Left lobe of liver (tissue), 2 donors: ENCODE data around the gene SRGAP3. TPM values are rescaled to one million over a fixed set of nuclear protein-coding genes. Genes with fewer than 3 reads are reported as not detected.

ENCODE experiments used
- ATAC-seq: fragments of 200-7000 bp; cut with Tn5 transposase; one replicate; pipeline ENCODE4 v1.9.1; 2020; ENCODE audit warnings: mild to moderate bottlenecking, moderate library complexity
- DNase-seq: peaks from one replicate; pipeline ENCODE4 v3.0.0-alpha.2; 2020; ENCODE audit warnings: low spot score
- total RNA-seq: library from RNA; stranded (reverse); gene quantifications from one replicate; pipeline ENCODE4 v1.2.1, GENCODE V29; 2021
- donor health status: DM: no; HTN: no; CAD: no; lungs with moderate emphysema.
- donor health status: DM: no; HTN: yes; CAD: no.

The SRGAP3 gene
- total RNA-seq, 1 donor from 2014 or later, result 2.8 TPM

DNA sequence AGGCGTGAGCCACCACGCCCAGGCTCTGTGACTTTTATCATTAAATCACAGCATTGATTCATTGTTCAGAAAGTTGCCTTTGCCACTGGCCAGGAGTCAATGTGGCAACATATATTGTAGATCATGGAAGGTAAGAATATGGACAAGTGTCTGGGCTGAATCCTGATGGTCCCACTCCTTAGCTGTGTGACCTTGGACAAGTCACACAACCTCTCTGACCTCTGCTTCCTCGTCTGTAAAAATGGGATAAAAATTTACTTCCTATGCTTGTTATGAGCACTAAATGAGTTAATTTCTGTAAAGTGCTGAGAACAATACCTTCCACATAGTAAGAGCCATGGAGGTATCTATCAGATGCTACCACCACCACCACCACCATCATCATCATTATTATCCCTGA is 182.7 kb downstream of the SRGAP3 start:
- no peak for DNase-seq

DNA sequence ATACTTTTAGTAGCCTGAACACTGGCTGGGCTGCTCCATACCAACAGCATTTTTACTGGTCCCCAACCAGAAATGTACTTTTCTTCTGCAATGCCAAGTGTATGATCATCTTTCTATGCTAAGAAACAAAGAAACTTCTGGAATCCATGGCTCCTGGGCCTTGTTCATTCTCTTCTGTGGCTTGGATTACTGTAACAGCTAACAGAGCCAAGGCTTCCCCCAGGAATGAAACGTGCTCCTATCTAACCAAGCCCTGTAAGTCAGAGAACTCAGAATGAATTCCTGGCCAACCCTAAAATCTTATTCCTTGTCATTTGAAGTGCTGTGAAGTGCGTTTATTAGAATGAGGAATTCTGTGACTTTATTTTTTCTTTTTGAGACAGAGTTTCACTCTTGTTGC is 183.3 kb downstream of the SRGAP3 start:
- ATAC-seq (no peak), DNase-seq (no peak)

More for the DNA sequence above, 182.7 kb downstream of the SRGAP3 start:
- no peak for ATAC-seq

DNA sequence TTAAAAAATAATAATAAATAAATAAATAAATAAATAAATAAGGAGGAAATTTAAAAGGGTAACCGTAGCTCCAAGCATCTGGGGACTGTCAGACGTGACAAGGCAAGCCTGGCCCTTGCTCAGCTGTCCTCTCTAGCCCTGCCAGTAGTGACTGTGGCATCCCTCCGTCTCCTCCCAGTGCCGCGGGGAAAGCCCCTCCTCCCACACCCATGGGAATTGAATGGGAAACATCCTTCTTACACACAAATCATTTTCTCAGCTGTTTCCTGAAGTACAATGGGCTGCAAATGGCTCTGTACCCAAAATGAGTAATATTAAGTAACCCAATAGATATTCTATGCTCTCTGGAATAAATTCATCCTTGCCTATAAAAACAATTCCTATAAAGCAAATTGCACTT is 184.6 kb downstream of the SRGAP3 start:
- no peak for ATAC-seq
- no peak for DNase-seq

DNA sequence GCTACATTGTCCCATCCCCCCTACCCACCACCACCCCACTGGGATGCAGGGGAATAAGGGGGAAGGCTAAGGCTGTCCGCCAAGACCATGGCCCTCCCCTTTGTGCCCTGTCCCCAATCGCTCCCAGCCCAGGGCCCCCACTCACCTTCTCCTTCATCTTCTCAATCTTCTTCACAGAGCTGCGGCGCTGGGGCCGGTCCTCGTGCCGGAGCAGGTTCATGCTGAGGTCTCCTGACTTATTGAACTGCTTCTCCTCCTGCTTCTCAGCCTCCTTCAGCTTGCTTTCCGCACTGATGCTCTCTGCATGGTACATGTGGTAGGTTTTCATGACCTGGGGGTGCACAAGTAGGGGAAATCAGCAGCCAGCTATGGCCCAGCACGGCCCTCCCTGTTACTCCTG is 185.2 kb downstream of the SRGAP3 start:
- no peak for DNase-seq

DNA sequence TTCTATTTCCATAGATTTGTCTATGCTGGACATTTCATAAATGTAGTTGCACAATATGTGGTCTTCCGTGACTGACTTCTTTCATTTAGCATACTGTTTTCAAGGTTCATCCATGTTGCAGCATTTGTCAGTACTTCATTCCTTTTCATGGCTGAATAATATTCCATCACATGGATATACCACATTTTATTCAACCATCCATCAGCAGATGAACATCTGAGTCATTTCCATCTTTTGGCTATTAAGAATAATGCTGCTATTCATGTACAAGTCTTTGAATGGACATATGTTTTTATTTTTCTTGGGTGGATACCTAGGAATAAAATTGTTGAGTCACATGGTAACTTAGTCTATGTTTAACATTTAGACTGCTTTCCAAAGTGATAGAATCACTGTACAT is 186.9 kb downstream of the SRGAP3 start:
- ATAC-seq, result no peak

More for the DNA sequence above, 185.2 kb downstream of the SRGAP3 start:
- ATAC-seq, result no peak

DNA sequence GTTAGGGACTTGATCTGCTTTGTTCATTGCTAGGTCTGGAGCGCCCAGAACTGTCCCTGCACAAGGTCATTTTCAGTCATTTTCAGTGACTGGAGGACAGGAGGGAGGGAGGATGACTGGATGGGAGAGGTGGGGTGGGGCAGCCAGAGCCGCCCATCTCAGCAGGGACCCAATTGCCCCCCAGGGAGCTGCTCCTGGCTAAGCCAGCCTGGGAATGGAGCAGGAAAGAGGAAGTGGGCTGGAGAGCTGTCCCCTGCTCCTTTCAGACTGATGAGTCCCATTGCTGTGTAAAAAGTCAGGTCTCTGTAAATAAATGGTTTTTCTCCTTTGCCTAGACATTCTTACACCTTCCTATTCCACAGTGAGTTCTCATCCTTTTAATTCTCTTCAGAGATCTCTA is 187.8 kb downstream of the SRGAP3 start:
- DNase-seq (no peak), ATAC-seq (no peak)

More for the DNA sequence above, 186.9 kb downstream of the SRGAP3 start:
- no peak for DNase-seq

DNA sequence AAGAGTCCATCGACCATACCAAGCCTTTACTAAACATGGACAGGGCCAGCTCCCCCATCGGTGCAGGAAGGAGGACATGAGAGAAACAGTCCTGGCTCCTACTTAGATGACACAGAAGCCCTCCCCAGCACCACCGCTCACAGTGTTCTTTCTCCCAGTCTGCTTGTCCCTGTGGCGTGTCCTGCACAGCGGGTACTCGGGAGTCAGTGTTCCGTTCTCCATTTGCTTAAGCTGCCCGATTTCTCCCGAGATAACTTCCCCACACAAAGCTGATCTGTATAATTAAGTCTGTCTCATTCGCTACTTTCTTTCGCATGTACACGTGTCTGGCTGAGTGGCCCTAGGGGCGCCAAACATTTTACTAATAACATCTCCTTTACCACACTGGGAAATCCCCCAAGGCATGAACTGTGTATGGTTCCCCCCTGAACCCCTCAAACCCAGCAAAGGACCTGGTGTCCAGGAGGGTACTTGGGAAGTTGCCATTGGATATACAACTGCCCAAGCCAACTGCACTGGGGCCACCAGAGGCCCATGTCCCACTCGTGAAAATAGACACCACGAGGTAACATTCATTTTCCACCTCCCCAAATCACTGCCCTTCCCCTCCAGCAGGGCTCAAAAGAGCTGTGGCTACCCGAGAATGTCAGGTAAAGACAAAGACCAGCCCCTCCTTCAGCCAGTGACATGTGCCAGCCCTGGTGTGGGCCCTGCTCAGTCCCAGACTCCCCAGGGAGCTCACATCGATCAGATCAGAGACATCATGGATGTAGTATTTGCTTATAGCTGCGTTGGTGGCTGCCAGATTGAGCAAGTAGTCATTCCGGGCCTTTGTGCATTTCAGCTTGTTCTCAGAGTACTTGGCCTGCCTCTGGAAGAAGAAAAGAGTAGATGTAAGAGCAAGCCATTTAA is 189.7 kb downstream of the SRGAP3 start:
- ATAC-seq (no peak), DNase-seq (no peak)

DNA sequence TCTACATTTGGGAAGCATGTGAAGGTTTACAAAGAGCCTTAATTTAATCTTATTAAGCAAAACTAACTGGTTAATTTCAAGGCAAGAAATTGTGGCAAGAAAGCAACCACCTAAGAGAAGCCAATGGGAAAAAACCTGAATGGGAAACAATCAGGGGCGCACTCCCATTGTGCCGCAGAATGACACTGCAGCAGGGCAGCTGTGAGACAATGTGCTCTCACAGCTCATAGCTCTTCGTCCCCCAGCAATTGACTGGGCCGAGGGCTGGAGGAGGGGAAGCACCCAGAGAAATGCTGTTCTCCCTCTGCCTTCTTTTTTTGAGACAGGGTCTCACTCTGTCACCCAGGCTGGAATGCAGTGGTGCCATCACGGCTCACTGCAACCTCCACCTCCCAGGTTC is 192.9 kb downstream of the SRGAP3 start:
- DNase-seq (no peak), ATAC-seq (no peak)

DNA sequence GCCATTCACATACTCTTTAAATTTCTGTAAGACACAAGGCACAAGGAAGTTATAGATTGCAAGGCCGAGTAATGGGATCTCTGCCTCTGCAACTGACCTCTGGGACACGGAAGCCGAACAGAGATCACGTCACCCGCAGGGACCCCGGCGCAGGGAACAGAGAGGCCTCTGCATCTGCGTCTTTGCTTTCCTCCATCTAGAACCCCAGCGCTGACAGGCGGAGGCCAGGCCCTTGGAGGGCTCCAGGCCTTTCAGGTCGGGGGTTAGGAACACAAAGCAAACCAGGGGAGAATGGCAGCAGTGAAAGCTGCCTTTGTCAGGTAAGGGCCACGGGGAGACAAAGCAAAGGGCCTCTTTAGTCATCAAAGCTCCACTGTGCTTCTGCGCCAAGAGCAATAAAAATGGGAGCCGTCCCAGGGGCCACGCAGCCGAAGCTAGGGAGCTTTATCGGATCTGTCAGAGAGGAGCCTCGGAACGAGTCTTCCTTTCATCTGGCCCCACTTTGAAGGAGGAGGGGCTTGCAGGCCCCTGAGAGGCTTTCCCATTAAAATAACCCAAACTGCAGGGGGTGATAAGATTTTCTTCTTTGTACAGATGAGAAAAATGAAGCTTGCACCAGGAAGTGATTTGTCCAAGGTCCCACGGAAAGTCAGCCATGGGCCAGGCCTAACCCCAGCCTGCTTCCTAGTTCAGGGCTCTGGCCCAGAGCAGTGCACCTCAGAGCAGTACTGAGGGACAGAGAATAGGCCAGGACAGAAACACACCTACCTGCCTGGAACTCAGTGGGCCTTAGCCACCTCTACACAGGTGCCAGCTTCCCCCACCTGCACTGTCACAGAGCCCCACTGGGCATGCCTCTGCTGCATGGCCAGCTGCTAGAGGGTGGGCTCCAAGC is 201.7 kb downstream of the SRGAP3 start:
- ATAC-seq, result no peak

DNA sequence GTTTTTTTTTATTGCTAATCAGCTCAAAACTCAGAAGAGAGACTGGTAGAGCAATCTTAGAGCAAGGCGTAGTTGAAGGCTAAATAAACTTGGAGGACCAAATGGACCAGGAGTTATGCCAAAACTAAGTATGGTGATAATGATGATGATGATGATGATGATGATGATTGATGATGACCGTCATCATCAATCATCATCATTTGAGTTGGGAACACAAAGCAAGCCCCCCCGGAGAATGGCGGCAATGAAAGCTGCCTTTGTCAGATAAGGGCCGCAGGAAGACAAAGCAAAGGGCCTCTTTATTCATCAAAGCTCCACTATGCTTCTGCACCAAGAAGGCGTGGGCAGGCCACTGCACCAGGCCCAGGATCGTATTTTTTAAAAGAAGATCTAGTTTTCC is 204.1 kb downstream of the SRGAP3 start:
- DNase-seq (no peak), ATAC-seq (no peak)

More for the DNA sequence above, 201.7 kb downstream of the SRGAP3 start:
- no peak for DNase-seq

DNA sequence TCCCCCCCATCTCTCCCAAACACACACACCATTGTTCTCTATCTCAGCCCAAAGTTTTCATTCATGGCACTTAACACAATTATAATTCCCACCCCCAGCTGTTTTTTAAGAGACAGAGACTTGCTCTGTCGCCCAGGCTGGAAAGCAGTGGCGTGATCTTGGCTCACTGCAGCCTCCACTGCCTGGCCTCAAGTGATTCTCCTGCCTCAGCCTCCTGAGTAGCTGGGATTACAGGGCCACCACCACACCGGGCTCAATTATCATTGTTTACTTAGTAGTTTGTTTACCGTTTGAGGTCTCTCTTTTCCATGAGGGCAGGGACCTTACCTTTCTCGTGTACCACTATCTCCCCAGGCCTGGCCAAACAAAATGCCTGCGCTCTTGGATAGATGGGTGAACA is 206.4 kb downstream of the SRGAP3 start:
- no peak for ATAC-seq
- no peak for DNase-seq

DNA sequence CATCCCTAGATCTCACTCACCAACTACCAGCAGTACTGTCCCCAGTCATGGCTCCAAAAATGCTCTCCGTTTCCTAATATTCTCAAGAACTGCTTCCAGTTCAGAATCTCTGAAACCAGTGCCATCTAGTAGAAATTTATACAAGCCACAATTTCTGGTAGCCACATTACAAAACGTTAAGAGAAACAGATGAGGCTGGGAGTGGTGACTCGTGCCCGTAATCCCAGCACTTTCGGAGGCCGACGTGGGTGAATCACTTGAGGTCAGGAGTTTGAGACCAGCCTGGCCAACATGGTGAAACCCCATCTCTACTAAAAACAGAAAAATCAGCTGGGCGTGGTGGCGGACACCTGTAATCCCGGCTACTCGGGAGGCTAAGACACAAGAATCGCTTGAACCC is 207.8 kb downstream of the SRGAP3 start:
- ATAC-seq (no peak), DNase-seq (no peak)

DNA sequence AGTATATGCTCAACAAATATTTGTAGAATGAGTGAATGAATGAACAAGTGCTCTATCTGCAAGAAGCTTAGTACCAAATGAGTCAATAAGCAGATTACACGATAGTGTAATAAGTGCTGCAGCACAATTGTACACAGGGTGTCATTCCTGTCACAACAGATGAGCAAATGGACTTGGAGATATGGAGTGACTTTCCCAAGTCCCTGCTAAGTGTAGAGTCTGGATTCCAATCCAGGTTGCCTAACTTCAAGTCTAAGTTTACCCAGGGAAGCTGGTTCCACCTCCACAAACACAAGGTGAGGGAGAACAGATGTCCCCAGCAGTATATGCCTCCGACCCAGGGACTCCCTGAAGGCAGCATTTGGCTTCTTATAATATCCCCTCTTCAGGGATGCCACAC is 208.4 kb downstream of the SRGAP3 start:
- no peak for ATAC-seq
- no peak for DNase-seq

DNA sequence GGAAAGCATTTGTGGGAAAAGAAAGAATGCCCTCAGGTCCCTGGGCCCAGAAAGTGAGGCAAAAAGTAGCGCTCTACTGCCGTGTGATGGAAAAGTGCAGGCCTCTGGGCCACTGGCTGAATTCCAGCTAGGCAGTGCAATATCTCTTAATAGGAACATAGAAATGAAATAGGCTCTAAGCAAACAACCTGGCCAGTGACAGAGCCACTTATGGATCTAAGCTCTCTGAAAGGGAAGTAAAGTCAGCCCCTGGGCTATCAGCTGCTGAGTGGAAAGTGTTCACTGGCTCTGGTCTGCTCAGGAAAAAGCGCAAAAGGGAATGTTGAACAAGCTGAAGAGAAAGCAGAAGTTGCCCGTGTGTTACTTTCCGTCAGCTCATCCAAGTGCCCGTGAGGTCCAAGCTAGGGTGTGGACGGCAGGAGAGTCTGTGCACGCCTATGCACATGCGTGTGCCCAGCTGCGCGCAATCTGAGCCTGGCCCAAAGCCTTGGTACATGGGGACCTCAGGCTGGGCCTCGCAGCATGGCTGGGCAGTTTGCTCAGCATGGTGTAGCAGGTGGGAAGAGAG is 212.2 kb downstream of the SRGAP3 start:
- DNase-seq, result no peak
- ATAC-seq, result no peak

DNA sequence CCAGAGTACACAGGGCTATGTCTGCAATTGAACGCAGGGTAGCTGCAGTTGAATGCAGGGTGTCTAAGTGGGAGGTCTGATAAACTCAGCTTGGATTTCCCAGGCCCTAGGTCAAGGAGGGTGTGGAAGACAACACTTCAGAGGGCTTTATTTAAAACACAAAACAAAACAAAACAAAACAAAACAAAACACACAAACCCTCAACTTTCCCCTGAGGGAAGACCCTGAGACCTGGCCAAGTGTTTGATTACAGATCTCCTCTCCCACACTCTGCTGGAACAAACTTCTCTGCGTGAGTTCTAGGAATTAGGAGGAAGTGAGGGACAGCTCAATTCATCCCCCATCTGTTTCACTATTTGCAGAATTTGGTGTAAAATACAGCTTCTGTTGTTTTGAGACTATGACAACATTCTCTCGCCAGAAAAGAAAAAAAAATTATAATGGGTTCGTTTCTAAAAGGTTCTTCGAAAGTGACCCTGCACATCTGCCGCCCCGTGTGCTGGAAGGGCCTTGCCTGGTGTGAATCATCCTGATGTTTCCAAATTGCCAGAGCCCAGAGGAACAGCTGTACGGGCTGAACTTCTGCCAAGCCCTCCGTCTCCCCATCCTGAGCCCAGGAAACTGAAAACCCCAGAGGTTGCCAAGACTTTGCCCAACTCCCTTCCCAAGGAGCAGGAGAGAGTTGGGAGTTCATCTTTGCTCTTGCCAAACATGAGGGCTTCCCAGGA is 212.9 kb downstream of the SRGAP3 start:
- no peak for DNase-seq
- no peak for ATAC-seq

DNA sequence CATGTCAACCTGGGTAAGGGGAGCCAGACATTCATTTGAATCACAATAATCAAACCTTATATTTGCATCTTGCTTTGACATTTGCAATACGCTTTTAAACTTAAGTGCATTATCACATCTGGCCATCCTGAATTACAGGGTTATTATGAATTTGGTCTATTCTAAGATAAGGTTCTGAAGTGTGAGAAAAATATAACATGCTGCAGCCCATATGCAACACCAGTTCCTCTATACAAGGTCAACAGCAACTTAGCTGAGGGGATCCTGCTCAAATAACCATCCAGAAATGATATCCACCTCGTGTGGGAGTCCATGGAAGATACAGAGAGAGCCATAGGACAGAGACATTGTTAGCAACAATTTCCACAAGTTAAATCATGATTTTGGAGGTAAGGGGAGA is 213.5 kb downstream of the SRGAP3 start:
- ATAC-seq, result no peak
- DNase-seq, result no peak

DNA sequence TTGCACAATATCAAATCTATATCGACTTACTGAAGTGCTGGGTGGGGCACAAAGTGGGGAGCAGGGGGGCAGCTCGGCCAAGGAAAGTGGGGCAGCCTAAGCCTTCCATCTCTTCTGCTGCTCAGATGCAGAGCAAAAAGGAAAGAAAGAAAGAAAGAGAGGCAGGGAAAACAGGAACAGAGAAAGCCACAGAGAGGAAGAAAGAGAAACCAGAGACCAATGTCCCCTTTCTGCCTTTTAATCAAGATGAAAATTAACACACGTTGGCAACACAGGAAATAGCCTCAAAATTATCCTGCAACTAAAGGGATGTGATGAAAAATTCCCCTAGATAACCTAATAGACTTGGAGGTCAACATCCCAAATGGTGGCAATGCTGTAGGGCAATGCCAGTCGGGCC is 214.0 kb downstream of the SRGAP3 start:
- DNase-seq (no peak), ATAC-seq (no peak)

DNA sequence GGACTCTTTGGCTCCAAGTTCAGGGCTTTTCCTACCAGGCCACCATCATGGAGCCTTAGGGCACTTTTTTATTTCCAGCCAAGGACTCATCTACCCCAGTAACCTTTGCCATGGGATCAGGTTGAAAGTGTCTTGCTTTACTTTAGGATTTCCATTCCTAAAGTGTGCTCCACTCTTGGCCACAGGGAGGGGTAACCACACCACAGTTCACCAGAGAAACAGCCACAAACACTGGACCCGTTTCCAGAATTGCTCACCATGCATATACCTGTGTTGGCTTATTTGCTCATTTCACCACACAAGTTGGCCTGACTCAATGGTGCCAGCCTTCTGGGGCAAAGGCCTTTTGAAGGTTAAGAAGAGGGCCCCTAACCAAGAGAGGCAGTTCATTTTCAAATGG is 215.6 kb downstream of the SRGAP3 start:
- no peak for ATAC-seq
- no peak for DNase-seq

DNA sequence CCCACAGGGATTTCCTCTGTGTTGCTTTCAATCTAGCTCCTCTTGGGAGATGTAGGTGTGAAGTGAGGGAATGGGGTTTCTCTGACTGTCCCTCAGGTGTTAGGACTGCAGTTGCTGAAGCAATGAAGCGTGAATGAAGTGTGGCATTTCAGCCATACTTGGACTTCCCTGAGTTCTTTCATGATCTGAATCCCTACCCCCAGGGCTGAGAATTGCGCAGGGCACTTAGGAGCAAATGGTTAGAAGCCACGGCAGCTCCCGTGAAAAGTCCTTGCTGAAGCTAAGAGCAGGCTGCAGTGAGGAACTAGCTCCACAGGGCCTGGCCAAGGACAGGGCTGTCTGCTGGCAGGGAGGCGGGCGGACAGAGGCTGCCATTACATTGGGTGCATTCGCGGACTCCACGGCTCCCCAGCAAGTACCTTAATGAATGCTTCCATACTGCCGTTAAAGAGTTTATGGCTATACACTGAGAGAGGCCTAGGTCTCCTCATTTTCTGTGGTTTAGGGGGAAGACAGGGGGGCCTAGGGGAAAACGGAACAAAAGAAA is 217.1 kb downstream of the SRGAP3 start:
- no peak for DNase-seq
- no peak for ATAC-seq

DNA sequence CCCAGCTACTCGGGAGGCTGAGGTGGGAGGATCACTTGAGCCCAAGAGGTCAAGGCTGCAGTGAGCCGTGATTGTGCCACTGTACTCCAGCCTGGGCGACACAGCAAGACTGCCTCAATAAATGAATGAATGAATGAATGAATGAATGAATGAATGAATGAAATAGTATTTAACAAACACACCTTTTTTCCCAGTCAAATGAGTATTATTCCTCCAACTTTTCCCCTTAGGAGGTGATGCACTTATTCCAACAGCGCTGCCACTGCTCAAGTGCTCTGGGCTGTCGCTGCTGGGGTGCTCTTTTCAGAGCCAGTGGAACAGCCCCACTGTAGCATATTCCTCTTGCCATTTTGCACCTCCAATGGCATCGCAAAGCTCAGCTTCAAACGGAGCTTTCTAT is 219.4 kb downstream of the SRGAP3 start:
- ATAC-seq (no peak), DNase-seq (no peak)

DNA sequence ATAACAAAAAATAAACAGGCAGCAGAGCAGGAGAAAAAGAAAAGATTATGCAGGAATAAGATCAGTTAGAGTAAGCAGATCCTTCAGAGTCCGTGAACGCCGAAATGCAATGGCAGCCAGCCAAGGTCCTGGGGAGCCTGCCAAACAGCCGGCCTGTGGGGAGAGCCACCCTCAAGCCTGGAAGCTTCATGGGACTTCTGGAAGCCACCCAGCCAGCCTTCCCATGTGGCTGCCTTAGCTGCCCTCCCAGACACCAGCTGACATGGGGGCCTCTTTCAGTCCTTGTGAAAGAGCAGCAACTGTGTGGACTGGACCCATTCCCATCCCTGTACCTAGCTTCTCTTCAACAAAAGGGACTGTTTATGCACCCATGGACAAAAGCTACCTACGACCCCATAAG is 221.3 kb downstream of the SRGAP3 start:
- ATAC-seq (peak; percentile 84), DNase-seq (peak; percentile 83)
